GM21737 (cell line): ENCODE measurements around the gene SDF2L1.

ENCODE experiments used
- ATAC-seq: cut with Tn5 transposase; IDR thresholded peaks from one replicate; pipeline ENCODE4 v1.9.1; 2021; ENCODE audit warnings: mild to moderate bottlenecking, moderate library complexity; ENCODE audit not compliant: unreplicated experiment

The SDF2L1 gene

GRCh38 chr22:21621025-21621424 lies 21.1 kb upstream of the SDF2L1 start:
- no peak for ATAC-seq

DNA sequence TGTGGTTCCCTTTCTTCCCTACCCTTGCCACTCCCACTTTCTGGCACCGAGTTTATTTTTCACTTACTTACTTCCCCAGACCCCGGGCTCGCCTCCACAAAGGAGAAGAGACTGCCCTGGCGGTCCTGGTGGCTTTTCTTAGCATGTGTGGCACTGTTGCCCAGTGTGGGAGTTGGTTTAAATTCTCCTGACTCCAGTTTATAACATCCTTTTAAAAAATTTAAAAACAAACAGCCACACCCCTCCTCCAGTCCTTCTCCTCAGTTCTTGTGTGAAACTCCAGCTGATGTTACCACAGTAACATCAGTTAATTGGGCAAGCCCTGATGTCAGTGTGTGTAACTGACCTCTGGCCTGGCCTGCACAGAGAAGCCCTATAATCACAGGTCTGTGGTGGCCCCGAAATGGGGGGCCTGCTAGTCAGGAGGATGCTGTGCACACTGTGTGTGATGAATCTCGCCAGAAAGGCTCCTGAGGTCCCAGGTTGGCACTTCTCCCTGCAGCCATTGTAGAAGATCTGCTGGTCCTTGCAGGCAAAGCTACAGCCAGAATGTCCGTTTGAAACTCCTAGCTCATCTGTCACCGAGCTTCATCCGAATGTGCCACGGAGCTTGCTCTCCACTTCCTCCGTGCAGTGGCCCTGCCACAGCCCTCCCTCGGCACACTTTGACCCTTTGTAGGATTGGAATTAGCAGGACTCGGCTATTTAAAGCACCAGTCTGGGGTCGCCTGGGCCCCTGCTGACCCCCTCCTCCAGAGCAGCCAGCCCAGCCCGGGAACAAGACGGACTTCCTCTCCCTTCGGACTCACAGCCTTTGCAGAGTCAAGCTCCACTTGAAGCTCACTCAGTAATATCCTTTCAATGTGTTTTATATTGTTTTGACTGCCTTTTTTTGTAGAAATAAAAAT lies 19.8 kb upstream of the SDF2L1 start:
- ATAC-seq, result no peak

GRCh38 chr22:21622919-21623647 lies 19.0 kb upstream of the SDF2L1 start:
- ATAC-seq, result no peak

- ATAC-seq, result no peak
Measured at GRCh38 chr22:21623648-21623970, 18.5 kb upstream of the SDF2L1 start.

GRCh38 chr22:21624120-21624879 lies 17.8 kb upstream of the SDF2L1 start:
- ATAC-seq, result no peak

DNA sequence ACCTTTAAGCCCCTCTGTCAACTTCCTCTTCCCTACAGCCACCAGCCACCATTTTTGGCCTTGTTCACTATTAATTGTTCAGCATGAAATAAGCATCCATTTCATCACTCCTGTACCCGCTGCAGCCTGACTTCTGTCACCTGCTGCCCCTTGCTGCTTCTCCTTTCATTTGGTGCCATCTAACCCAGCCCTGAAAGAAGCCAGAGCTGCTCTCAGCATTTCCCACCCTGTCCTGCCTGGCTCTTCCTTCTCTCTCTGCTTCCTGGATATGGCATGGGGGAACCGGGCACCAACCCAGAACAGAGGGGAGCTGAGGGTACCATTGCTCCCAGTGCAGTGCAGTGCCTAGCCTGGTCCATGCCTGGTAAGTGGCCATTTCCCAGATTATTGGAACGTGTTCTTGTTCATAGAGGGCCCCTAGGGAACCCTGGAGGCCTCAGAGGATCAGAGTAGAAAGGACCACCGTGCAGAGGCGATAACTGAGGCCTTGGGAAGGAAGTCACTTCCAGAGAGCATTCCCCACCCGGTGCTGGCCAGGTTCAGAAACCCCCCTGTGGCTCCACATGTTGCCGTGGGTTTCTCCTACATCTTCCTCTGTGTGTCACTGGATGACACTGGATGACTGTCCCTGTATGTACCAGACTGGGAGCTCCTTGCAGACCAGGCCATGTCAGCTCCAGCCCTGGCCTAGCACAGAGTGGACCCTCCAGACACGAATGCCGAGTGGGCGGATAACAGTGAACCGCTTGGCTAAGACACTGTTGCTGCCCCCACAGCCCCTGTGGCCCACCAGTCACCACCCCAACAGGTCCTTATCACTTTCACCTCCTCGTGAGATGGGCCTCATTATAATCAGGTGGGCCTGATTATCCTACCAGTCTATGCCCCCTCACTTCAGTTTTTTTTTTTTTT lies 17.0 kb upstream of the SDF2L1 start:
- ATAC-seq, result no peak

- no peak for ATAC-seq
Measured at GRCh38 chr22:21626073-21626734, 15.9 kb upstream of the SDF2L1 start.

DNA sequence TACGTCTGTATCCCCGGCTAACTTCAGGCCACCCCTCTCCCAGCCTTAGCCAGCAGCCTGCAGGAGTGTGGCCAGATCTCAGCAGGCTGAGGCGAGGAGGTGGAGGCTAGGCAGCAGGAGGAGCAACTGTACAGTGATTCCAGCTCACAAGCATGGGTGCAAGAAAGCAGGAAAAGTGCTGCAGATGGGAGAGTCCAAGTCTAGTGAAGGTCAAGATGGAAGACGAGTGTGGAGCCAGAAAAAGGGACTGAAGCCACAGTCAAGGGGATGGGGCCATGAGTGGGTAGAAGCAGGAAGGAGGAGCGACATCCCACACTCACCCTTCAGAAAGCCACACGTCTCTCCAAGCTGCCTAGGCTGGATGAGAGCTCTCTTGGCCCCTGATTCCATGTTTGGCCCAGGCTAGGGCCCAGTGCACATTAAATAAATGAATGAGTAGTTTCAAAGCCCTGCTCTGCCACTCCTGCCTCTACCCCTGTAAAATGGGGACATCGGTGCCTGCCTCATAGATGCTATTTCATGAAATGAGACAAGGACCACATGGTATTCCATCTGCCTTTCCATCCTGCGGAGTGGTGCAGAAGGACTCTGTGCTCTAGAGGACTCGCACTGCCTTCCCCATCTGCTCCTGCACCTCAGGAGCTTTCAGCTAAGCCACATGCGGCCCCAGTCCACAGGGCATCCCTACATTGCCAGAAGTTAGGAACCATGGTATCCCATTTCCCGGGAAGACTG lies 15.2 kb upstream of the SDF2L1 start:
- ATAC-seq, result no peak

GRCh38 chr22:21628386-21629254 lies 13.5 kb upstream of the SDF2L1 start:
- ATAC-seq, result no peak

GRCh38 chr22:21629255-21630149 lies 12.6 kb upstream of the SDF2L1 start, which contains the start of gene YDJC:
TSS of gene YDJC (minus strand) at chr22:21630022. CDS start at chr22:21630014, 8 bp downstream.
- peak; percentile 79 for ATAC-seq

- no peak for ATAC-seq
Measured at GRCh38 chr22:21631025-21631424, 11.1 kb upstream of the SDF2L1 start.

GRCh38 chr22:21632237-21632895 lies 9.7 kb upstream of the SDF2L1 start, which contains the start of gene CCDC116:
TSS of gene CCDC116 (plus strand) at chr22:21632760. CDS start at chr22:21633182, 422 bp downstream.
- no peak for ATAC-seq

DNA sequence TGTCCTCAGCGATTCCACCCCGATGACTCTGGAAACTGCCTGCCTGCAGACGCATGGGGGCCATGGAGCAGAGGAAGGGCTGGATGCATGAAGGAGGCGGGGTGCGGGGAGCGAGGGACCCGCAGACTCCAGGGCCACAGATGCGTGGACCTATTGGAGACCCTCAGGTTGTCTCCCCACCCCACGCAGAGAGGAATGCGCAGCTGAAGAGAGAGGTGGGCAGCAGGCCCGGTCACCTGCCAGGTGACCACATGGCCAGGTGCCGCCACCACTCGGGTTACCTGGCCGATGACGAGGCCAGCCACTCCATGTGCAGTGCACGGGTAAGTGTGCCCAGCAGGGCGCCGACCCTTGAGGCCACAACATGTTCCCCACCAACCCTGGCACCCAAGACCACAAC lies 9.2 kb upstream of the SDF2L1 start:
- no peak for ATAC-seq

GRCh38 chr22:21633481-21633880 lies 8.6 kb upstream of the SDF2L1 start:
- ATAC-seq, result no peak

GRCh38 chr22:21634081-21634480 lies 8.0 kb upstream of the SDF2L1 start:
- ATAC-seq, result no peak

- no peak for ATAC-seq
Measured at GRCh38 chr22:21634844-21635243, 7.3 kb upstream of the SDF2L1 start.
